HG03039 (cell line): ENCODE results near the gene TMEM225B.
"Not testable (repeated sequence)": the region's sequence is repeated elsewhere in the genome, so short reads cannot be mapped to it uniquely, and the experiment has no call there.

Experiments
- ATAC-seq: cut with Tn5 transposase; IDR thresholded peaks from one replicate; pipeline ENCODE4 v1.9.1; 2021; ENCODE audit warnings: mild to moderate bottlenecking, moderate library complexity; ENCODE audit not compliant: unreplicated experiment

Gene TMEM225B, protein sequence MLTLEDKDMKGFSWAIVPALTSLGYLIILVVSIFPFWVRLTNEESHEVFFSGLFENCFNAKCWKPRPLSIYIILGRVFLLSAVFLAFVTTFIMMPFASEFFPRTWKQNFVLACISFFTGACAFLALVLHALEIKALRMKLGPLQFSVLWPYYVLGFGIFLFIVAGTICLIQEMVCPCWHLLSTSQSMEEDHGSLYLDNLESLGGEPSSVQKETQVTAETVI

GRCh38 chr7:99597762-99598501 lies at the start of gene TMEM225B:
Gene TMEM225B, plus strand, starts transcription at chr7:99598267. Its CDS starts 6,122 bp downstream, at chr7:99604389.
- no peak for ATAC-seq

GRCh38 chr7:99549545-99549944 lies 48.5 kb upstream of the TMEM225B start:
- ATAC-seq: not testable (repeated sequence)

GRCh38 chr7:99551334-99551733 lies 46.7 kb upstream of the TMEM225B start:
- no peak for ATAC-seq

DNA sequence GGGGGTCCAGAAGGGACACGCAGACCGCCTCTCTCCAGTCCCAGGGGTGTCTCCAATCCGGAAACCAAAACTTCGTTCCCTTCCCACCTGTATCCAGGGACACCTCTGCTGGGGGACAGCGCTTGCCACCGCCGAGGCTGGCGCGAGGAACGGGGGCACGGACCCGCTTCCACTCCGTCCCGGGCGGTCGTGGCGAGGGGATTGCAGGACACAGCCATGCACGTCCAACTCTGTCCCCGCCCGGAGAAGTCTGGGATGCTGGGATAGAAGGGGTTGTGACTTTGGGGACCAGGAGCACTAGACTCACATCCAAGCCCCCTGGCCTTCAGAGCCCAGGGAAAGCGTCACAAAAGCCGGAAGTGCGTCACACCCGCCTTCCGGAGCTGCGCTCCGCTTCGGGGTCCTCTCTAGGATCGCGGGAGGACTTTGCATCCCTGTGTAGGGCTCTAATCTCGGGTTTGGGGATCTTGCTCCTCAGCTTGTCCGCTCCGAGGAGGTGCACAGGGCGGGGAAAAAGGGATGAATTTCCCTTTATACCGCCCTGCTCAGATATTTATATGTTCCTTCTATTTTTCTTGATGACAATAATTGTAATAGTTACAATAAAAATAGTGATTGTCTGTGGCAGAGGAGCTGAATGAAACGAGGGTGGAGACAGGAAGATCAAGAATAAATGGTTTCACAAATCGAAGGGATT lies 46.2 kb upstream of the TMEM225B start, which contains the start of gene FAM200A:
Gene FAM200A, minus strand, starts transcription at position 348 of the 697 bp plus-strand sequence. CDS start 3,707 bp downstream, outside the sequence.
- peak; percentile 90 for ATAC-seq

GRCh38 chr7:99553039-99553438 lies 45.0 kb upstream of the TMEM225B start:
- no peak for ATAC-seq

GRCh38 chr7:99554939-99555338 lies 43.1 kb upstream of the TMEM225B start:
- no peak for ATAC-seq

DNA sequence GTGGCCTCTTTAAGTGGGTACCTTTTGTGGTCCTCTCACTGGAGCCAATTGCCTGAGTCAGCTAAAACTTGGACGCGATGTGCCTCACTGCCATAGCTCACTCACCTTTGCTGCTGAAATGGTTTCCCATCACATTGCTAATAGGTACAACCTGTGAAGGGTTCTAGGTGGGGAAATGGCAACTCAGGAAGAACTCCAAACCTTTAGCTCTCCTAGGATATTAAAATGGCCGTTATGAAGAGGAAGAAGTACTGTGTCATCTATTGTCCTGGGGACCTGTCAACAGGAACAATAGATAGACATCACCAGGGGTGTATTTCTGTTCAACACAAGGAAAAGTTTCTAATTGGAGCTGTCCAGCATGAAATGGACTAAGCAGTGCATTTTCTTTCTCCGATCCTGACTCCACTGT lies 40.9 kb upstream of the TMEM225B start:
- ATAC-seq: no peak

GRCh38 chr7:99557940-99558305 lies 40.1 kb upstream of the TMEM225B start:
- no peak for ATAC-seq

- ATAC-seq: peak; percentile 80
Measured at GRCh38 chr7:99558306-99559174, 39.5 kb upstream of the TMEM225B start, which contains the start of gene ZNF655. Gene ZNF655, plus strand, starts transcription at chr7:99558642. Its CDS starts 1,918 bp downstream, at chr7:99560560.

DNA sequence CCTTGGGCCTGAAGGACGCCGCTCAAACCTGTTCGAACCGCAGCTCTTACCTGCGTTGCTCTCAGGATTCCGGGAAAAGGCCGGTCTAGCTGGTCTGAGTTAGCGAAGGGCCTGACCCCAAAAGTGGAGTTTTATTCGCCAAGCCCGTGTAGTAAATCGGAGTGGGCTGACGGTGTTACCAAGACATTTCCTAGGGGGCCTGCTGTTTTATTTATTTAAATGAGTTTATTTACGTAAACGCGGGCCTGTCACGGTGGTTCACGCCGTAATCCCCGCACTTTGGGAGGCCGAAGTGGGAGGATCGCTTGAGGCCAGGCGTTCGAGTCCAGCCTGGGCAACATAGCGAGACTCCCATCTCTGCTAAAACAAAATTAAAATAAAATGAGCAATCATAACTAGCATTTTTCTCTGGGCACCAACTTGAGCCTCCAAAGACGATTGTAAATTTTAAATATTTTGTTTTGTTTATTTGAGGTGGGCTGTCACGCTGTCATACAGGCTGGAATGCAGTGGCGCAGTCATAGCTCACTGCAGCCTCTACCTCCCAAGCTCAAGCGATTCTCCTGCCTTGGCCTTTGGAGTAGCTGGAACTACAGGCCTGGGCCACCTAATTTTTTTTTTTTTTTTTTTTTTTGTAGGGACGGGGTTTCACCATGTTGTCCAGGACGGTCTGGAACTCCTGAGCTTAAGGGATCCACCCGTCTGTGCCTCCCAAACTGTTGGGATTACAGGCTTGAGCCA lies 38.7 kb upstream of the TMEM225B start:
- no peak for ATAC-seq

DNA sequence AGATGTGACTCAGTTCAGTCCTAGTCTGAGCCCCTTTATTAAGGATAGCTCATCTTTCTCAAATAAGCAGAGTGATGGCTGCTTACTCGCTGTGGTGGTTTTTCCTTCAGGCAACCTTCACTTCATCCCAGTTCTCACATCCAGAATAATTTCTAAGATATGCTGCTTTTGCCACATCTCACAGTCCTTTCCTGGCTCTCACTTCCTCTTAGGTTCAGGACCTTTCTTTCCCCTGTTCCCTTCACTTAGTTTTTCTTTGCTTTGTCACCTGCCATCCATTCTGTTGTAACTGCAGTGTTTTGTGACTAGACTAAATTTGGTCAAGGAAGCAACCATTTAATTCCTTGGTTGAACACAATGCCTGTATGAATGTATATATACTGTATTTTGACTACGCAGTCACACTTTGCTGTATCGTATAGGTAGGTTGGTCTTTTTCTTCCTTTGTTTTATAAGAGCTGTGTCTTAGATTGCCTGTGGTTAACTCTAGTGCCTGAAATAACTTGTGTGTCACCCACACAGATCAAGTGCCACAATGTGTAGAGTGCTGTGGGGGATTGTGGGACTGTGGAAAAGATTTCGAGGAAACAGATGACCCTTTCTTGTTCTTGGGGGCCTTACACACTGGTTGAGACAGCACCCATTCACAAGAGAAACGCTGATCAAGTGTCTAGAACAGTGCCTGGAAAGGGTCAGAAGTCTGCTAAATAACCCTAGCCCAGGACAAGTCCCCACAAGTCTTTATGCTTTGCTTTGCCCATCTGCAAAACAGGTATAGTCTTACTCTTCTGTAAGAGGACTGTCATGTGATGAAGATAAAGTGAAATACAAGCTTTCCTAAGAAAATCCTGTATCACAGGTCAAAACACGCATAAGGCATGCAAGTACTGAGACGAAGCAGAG lies 37.0 kb upstream of the TMEM225B start:
- ATAC-seq: no peak

DNA sequence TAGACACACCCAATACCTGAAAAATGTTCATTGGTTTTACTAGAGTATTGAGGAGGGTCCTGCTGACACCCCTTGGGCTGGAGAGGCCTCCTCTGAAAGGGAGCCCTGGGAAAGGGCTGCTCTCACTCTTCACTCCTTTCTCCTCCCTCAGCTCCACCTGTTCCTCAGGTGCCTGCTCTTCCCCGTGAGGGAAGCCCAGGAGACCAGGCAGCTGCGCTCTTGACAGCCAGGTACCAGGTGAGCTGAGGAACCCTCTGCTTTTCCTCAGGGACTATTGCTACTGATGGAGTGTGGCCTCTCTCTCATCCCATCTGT lies 36.4 kb upstream of the TMEM225B start:
- ATAC-seq: no peak

DNA sequence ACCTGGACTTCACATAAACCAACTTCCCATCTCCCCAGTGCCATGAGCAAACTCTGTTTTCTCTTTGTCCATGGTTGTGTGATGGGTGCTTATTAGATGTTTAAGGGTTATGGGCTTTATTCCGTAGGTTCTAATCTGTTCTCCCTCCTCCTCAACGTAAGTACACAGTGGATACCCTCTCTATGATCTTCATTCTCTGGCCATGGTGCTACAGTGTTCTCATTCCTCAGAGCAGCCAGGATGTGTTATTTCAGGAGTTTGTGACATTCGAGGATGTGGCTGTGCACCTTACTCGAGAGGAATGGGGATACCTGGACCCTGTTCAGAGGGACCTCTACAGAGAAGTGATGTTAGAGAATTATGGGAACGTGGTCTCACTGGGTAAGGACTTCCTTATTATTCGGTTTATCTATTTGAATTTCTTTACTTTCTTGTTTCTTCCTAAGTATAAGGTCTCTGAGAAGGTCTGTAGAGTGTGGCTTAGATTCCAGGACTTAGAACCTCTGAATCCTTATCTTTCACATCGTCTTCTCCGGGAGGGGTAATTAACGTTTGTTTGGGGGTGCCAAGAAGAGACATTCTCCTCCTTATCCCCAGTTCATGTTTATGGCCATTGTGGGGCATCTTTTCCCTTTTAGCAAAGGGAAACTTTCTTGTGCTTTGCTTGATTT lies 35.8 kb upstream of the TMEM225B start:
- no peak for ATAC-seq

DNA sequence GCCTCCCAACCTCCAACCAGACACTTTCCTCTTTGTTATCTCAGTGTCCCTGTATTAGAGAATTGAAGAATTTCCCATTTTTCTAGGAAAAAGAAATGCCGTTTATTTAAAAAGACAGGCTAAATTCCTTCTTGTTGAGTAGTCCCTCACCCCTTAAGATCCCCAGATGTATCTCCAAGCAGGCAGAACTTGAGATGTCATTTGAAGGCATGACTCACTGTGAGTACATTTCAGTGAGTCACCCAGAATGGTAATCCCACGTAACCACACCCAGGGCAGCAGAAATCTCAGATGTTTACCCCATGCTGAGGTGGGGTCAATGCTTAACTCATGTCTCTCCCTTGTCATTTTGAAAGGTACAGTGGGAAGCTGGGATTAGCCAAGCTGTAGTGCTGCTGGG lies 35.2 kb upstream of the TMEM225B start:
- no peak for ATAC-seq

- no peak for ATAC-seq
Measured at GRCh38 chr7:99563650-99564049, 34.4 kb upstream of the TMEM225B start.

GRCh38 chr7:99568770-99569169 lies 29.3 kb upstream of the TMEM225B start:
- not testable (repeated sequence) for ATAC-seq

- ATAC-seq: no peak
Measured at GRCh38 chr7:99571768-99572167, 26.3 kb upstream of the TMEM225B start.

DNA sequence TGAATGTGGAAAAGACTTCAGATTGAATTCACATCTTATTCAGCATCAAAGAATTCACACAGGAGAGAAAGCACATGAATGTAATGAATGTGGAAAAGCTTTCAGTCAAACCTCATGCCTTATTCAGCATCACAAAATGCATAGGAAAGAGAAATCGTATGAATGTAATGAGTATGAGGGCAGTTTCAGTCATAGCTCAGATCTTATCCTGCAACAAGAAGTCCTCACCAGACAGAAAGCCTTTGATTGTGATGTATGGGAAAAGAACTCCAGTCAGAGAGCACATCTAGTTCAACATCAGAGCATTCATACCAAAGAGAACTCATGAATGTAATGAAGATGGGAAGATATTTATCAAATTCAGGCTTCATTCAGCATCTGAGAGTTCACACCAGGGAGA lies 24.8 kb upstream of the TMEM225B start:
- ATAC-seq: no peak

DNA sequence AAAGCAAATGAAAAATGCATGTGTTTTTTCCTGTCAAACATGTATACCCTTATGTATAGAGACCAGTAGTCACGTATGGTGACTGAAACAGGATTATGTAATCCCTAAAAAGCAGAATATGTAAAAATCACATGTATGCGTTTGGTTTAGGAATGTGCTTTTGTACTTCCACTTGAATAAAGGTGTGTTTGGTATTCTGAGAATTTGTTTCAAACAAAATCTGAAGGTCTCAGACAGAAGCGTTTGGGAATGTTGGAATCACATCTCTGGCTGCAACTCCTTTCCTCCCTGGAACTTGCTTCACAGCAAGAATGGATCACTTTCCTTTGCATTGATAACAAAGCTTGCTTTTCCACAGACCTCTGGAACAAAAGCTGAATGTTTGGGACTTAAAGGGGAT lies 21.8 kb upstream of the TMEM225B start:
- ATAC-seq: no peak
